GM11168 (cell line): ENCODE results near the gene PDCD4.
"Not testable (repeated sequence)": the region's sequence is repeated elsewhere in the genome, so short reads cannot be mapped to it uniquely, and the experiment has no call there.

Source experiments
- in situ Hi-C: fragments of 300-500 bp; cut with MboI; formaldehyde crosslinking; loops from one replicate; pipeline ENCODE4 v1.12.0; 2022; ENCODE audit warnings: low sequenced_read_pairs; ENCODE audit not compliant: unreplicated experiment

The PDCD4 gene

DNA sequence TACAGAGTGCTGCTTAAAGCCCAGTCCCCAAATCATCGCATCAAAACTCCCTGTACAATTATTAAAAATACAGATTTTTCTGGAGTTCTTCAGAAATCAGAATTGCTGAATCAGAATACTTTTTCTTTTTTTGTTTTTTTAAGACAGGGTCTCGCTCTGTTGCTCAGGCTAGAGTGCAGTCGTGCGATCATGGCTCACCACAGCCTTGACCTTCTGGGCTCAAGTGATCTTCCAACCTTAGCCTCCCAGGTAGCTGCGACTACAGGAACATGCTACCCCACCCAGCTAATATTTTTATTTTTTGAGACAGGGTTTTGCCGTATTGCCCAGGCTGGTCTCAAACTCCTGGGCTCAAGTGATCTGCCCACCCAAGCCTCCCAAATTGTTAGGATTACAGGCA, 43.3 kb downstream of the PDCD4 start:
- in situ Hi-C loops = no loop called here

DNA sequence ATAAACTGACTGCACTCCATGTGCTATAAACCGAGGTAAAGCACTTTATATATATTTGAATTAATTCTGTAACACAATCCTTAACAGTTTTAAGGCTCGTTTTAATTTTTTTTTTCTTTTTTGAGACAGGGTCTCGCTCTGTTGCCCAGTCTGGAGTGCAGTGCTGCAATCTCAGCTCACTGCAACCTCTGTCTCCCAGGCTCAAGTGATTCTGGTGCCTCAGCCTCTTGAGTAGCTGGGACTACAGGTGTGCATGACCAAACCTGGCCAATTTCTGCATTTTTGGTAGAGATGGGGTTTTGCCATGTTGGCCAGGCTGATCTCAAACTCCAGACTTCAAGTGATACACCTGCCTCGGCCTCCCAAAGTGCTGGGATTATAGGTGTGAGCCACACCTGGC, 43.9 kb downstream of the PDCD4 start:
- in situ Hi-C loops = not testable (repeated sequence)

DNA sequence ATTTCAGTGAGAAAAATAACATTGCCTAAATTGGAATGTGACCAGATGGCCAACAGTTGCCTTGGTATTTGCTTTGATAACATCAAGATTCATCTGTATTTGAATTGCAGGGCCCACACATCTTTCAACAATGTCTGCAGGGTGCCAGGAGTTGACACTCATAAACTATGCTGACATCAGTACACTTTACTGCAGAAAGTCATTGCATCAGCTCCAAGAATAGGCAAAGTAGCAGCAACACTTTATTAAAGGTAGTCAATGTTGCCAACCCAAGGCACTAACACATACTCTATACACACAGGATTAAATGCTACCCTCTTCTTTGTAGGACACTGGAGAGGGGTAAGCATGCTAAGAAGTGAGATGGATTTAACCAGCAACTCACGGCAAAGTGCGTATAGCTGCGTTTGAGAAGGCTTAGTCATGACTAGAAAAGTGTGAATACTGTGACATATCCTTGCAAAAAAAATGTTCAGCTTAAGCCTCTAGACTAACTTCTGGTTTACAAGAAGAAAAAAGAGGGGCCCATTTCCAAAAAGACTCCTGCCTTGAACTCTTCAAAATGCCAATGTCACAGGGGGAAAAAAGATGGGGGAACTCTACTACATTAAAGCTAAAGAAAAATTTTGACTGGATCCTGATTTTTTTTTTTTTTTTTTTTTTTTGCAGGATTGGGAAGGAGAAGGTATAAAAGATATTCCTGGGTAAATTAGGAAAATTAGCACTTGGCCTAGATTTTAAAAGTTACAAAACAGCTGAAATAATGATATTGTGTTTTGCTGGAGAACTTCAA, 45.0 kb downstream of the PDCD4 start:
- in situ Hi-C loops = no loop called here

DNA sequence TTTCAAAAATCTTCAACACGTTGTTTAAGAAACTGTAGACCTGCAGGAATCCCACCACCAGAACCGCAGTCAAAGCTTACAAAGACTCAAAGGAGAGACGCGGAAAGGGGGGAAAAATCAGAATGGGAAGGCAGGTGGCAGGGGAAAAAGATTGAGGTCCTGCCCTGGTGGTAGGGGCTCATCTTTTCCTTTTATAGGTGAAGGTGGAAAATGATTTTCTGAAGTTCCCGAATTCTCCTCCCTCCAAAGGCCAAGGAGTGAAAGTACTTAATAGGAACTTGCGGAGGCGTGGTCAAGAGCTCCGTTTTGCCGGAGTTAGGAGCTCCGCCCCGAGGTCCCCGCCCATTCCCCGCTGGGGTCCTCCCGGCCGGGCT, 46.5 kb downstream of the PDCD4 start:
- in situ Hi-C loops = no loop called here

DNA sequence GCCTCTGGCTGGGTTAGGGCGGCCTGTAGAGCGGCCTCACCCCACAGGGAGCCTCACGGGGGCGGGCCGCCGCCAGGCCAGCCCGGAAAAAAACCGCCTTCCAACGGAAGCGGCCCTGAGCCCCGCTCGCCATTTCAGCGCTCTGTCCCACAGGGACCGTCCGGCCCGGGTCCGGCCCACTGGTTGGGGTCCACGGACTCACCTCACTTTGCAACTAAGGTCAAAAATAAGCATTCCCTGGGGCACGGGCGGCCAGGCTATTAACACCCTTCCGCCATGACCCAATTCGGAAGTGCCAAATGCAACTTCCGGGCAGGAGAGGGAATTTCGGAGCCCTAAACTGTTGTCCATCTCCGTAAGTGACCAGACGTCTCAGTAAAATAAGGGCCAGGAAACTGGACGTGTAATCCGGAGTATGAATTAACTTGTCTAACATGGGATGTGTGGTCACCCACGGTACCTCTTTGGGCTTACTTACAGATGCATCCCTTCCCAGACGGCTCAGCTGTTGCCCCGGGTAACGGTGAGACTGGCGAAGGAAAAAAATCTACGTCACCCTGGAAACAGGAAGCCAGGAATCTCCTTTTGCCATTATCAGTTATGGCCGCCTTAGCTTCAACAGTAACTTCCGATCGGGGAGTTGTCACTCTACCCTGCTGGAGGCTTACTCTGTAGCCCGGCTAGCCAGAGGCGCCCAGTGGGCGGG, 47.1 kb downstream of the PDCD4 start, which contains the start of gene BBIP1:
Gene BBIP1 (minus strand): TSS at position 538 of the 706 bp plus-strand sequence. CDS start 1,023 bp downstream, outside the sequence.
- in situ Hi-C loops = no loop called here

DNA sequence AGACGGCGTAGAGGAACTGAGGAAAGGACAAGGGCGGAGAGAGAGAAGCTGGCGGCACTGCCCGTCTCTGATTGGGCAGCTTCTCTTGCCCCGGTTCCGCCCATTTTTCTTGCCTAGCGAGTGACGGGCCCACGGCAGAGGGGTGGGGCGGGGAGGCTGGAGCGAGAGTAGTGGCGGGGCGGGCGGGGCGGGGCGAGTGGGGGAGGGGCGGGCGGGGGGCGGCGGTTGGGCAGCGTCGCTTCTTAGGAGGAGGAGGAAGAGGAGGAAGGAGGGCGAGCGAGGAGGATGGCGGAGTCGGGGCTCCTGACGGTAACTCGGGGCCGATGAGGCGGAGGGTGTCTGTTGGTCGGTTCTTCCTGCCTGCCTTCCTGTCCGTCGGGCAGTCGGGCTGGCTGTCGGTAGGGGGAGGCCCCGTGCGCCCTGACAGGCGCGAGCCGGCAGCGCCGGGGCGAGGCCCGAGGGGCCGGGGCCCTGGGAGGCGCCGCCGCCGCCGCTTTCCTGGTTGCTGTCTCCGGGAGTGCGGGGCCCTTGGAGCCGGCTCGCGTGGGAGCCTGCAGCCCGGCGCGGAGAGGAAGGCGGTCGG, 47.7 kb downstream of the PDCD4 start, which contains the start of gene SHOC2:
Gene SHOC2 (plus strand): TSS at position 256 of the 583 bp plus-strand sequence. CDS start 44,755 bp downstream, outside the sequence.
- in situ Hi-C loops = no loop called here

DNA sequence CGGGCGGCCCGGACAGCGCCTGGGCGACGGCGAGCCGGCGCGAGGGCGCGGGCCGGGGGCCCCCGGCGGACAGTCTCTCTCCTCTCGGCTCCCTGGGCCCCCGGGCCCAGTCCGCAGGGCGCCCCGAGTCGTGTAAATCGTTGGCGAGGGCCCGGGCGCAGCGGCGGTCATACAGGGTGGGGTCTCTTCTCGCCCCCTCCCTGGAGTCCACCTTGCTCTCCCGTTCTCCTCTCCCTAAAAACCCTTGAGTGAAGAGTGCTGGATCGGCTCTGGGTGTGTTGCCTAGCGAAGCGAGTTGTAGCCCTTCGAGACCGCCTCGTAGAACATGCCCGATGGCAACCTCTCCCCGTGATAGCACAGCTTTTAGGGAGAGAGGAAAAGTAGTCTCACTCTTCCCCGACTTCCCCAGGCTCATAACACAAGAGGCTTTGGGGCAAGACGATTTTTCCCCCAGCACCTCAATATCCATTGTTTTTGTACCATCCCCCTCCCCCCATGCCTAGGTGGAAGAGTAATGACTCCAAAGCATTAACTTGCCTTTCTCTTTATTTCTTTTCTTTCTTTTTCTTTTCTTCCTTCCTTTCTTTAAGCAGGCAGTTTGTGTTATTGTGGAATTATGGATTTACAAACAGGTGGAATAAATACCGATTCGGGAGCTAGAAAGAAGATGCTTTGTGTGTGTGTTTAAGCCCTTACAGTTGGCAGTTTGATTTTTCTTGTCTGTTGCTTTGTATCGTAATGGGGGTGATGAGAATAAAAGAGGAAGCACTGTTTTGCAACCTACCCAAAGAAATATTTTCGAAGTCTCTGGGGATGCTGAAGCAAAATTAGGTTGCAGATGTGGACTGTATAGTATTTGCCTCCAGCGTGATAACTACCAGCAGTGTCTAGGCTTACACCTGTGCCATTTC, 48.5 kb downstream of the PDCD4 start:
- in situ Hi-C loops = no loop called here

DNA sequence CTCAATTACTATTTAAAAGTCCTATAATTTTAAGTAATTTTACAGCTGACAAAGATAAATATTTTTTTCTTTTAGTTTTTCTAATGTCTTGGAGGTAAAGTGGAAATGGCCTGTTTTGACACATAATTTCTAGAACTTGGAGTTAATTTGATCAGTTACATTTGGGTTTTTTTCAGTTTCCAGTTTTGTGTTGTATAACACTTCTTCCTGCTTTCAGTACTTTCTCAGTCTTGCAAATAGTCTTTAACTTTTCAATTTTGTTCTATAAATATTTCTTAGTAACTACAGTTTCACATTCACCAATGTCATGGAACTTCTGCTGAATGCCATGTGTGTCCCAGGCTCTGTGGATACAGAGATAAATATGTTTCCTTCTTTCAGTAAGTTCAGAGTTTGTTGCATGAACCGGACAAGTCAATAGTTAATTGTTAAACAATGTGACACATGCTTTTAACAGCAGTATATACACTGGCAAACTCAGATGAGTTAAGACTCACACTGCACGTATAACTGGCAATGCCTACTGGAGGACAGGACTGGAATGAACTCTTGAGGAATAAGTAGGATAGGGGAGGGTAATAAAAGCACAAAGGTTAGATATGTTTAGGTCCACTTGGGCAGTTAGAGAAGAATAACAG, 52.2 kb downstream of the PDCD4 start:
- in situ Hi-C loops = no loop called here

DNA sequence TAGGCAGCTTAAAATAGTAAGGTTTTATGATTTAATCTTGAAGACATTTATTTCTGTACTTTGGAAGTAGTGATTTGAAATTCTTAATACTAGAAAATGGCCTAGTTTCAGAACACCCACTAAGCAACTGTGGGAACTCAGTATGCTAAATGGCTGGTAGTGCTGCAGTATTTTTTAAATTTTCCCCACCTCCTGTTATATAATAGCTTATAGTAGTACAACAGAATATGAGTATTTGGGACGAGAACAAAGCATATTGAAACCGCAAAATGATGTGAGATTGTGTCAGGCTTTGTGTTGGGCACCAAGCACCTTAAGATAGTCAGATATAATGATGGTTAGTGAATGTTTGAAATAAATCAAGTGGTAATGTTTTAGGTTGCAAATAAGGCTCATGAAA, 55.7 kb downstream of the PDCD4 start:
- in situ Hi-C loops = no loop called here

DNA sequence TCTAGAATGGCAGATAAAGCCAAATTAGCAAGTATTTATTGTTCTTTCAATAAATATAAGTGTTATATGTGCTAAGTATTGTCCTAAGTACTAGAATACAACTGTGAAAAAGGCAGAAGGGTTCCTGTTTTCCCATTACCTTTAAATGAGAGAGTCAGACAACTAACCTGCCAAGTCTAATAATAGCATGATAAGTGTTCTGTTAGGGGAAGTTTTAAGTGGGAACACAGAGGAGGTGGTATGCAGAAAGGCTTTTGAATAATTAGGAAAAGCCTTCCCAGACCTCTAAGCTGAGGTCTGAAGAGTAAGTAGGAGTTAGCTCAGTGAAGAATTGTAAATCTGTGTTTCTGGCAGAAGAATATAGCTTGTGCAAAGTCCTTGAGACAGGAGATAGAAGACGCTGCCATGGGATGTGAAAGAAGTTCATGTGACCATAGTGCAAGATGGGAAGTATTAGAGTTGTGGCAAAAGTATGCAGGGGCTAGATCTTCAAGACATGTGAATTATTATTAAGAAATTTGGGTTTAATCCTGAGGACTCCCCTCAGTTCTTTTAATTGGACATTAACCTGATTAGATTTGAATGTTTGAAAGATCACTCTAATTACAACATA, 60.1 kb downstream of the PDCD4 start:
- in situ Hi-C loops = no loop called here

DNA sequence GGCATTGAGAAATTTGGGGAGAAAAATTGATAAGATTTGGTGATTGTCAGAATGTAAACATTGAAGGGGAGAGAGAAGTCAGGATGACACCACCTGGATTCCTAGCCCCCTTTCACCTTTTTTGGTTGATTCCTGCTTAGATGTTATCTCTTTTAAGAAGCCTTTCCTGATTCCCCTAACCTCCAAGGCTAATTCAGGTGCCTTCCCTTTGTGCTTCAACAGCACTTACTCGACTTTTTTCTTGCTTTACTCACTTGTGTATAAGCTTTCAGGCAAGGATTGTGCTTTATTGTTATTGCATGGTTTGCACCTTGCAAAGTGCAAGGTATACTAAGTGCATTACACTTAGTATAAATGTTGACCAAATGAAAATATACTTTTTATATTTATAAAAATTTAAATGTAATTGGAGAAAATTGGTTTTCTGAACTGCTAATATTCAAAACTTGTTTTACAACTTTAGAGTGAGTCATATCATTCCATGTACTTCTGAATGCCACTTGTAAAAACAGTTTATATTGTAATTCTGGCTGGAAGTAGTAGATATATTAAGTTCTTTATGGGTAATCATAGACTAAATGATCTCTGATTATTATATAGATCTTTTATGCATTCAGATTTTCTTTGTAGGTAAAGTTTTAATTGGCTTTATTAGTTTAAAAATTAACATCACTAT, 60.9 kb downstream of the PDCD4 start:
- in situ Hi-C loops = no loop called here

DNA sequence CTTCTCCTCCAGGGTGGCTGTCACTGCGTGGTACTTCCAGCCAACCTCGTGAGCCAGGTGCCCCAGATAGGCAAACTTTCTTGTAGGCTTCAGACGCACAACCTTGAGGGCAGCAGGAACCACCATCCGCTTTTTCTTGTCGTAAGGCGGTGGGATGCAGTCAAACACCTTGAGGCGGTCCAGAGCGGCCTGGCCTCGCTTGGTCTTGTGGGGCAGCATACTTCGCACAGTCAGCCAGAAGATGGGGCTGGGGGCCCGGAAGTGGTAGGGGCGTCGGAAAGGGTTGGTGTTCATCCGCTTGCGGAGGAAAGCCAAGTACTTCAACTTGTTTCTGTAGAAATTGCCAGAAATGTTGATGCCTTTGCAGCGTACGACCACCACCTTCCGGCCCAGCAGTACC, 65.0 kb downstream of the PDCD4 start:
- in situ Hi-C loops = no loop called here

DNA sequence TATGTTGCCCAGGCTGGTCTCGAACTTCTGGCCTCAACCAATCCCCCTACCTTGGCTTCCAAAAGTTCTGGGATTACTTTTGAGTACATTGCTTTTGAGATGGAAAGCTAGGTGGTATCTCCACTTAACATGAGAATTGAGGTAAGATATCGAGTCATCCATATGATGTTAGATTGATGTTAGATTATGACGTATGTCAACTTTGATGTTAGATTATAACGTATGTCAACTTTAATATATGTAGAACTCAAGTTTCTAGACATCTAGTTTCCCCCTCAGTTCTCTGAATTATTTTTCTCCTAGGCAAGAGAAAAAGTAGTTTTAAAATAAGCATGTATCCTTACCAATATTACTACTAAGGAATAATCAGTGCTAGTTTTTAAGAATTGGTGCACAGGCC, 67.7 kb downstream of the PDCD4 start:
- in situ Hi-C loops = no loop called here

DNA sequence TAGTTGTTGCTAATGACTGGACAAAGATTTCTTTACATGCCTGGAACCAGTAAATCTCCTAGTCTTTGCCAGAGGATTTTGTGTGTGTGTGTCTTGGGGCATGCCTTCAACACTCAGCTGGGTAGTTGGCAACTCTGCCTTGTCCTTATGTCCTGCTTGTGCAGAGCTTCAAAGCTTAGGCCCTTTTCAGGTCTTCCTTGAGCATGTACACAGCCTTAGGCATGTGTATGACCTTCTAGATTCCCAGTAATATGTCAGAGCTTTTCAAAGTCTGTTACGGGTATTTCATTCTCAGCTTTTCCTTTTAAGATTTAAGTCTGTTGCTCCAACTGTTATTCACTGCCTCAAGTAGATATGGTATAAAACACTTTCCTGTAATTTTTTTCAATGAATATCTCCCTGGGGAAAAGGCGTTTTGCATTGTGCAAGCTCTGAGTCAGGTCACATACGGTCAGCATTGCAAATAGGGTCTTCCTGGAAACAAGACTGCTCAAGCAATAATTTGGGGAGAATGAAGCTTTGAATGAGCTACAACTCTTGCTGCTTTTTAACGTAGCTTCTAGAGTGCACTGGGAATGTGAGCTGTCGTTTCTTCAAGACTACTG, 73.2 kb downstream of the PDCD4 start:
- in situ Hi-C loops = no loop called here

DNA sequence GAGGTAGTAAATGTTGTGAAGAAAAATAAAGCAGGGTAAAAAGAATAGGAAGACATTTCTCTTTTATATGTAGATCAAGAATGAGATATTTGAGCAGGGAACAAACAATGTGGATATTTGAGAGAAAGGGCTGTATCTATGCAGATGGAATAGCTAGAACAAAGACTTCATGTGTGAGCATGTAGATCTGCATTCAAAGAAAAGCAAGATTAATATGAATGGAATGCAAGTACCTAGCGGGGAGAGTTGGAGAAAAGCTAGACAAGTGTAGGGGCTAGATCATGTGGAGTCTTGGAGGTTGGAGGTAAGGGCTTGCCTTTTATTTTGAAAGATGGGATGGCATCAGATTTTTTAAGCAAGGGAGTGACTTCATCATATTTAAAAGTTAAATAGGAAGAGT, 74.8 kb downstream of the PDCD4 start:
- in situ Hi-C loops = no loop called here

DNA sequence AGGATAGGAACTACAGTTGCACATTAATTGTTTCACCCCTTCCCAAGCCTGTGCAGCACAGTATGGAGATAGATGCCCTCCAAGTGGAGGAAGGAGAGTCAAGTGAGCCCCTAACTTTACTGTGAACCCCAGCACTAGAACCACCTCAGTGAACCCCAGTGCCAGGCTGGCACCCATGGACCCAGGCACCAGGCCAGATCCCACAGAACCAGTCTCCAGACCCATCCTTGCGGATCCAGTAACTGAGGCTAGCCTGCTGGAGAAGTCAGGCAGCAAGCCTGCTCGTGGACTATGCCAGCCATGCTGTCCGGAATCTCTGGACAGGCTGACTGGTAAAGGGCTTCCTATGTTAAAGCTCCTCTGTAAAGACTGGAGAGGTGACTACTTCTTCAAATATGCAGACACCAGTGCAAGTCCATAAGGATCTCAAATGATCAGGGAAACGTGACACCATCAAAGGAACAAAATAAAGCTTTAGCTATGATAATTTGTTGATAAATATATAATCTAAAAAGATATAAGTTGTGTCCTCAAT, 75.4 kb downstream of the PDCD4 start:
- in situ Hi-C loops = no loop called here
